DND-41 (cell line): ENCODE data around the gene CCDC70.
"Not testable (repeated sequence)": the region's sequence is repeated elsewhere in the genome, so short reads cannot be mapped to it uniquely, and the experiment has no call there.

Source experiments
- ATAC-seq: fragments of 200-7000 bp; cut with Tn5 transposase; 3 replicates; pipeline ENCODE4 v1.9.1; 2021; ENCODE audit warnings: low read depth; ENCODE audit not compliant: insufficient read depth
- DNase-seq: peaks from one replicate; pipeline ENCODE4 v3.0.0-alpha.2; 2020
- H2AFZ ChIP-seq: 2 replicates; pipeline ENCODE4 v1.6.0; 2012; ENCODE audit warnings: low read depth, low read length
- H3K27ac ChIP-seq: 2 replicates; pipeline ENCODE4 v1.5.1; 2012; ENCODE audit warnings: low read length, inconsistent platforms
- H3K27me3 ChIP-seq: fragments of 200-600 bp; sonication (generic); 2 replicates; pipeline ENCODE4 v1.6.0; 2012; ENCODE audit warnings: low read length, mild to moderate bottlenecking, inconsistent platforms; ENCODE audit not compliant: insufficient read depth, poor library complexity
- H3K36me3 ChIP-seq: 2 replicates; pipeline ENCODE4 v1.5.1; 2012; ENCODE audit warnings: low read length, inconsistent platforms; ENCODE audit not compliant: insufficient read depth
- H3K4me1 ChIP-seq: 2 replicates; pipeline ENCODE4 v1.5.1; 2012; ENCODE audit warnings: mild to moderate bottlenecking, low read length; ENCODE audit not compliant: insufficient read depth
- H3K4me2 ChIP-seq: 2 replicates; pipeline ENCODE4 v1.6.0; 2012; ENCODE audit warnings: mild to moderate bottlenecking, moderate library complexity, low read length, inconsistent platforms; ENCODE audit not compliant: insufficient read depth
- H3K4me3 ChIP-seq, 2 experiments: fragments of 200-600 bp in 1 of 2; shearing (Covaris generic) in 1 of 2; 2 replicates each; pipeline ENCODE4 v1.5.1; 2012 to 2016; ENCODE audit warnings: inconsistent platforms in 2 of 2, low read length in 2 of 2, mild to moderate bottlenecking in 2 of 2, low read depth in 1 of 2, moderate library complexity in 1 of 2
- H3K79me2 ChIP-seq: 2 replicates; pipeline ENCODE4 v1.6.0; 2012; ENCODE audit warnings: low read length, inconsistent platforms; ENCODE audit not compliant: insufficient read depth
- H3K9ac ChIP-seq: 2 replicates; pipeline ENCODE4 v1.6.0; 2012; ENCODE audit warnings: low read depth, mild to moderate bottlenecking, inconsistent platforms, low read length, moderate library complexity
- H3K9me3 ChIP-seq: 2 replicates; pipeline ENCODE4 v1.5.1; 2012; ENCODE audit warnings: low read length, moderate library complexity, mild to moderate bottlenecking, inconsistent platforms; ENCODE audit not compliant: insufficient read depth, severe bottlenecking
- H4K20me1 ChIP-seq: 2 replicates; pipeline ENCODE4 v1.6.0; 2012; ENCODE audit warnings: low read length; ENCODE audit not compliant: insufficient read depth
- EZH2 ChIP-seq: IDR thresholded peaks from 3 replicates; pipeline ENCODE4 v1.6.1; 2012; ENCODE audit warnings: borderline replicate concordance, low read depth, mild to moderate bottlenecking, moderate library complexity, low read length, inconsistent platforms; ENCODE audit not compliant: severe bottlenecking
- TF ChIP-seq, protein P1 (sequence below): IDR thresholded peaks from 2 replicates; pipeline ENCODE4 v1.5.1; 2012; ENCODE audit warnings: borderline replicate concordance, low read length, moderate library complexity, mild to moderate bottlenecking; ENCODE audit not compliant: poor library complexity, severe bottlenecking; ENCODE audit errors: extremely low read depth

Gene CCDC70

DNA sequence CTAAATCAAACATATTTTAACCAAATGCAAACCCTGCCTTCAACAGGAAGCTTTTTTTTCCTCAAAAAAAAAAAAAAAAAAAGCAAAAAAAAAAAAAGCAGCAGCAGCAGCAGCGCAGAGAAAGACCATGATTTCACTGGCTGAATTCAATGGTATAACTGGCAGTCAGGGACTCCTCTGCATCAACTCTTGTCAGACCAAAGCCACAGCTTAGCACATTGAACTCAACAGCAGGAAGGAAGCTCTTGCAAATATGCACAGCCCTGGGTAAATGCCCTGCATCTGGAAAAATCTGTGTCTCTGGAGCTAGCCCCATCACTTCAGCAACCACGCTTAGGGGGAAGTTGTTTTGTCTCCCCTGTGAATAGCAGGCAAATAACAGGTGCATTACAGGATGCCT lies 40.2 kb upstream of the CCDC70 start:
- Histone ChIP-seq H3K9me3 (no peaks in the 10 kb centered on the region), H3K79me2 (no peaks in the 10 kb centered on the region), H3K4me2 (no peak overlapping the region), H3K9ac (no peak overlapping the region), H2AFZ (no peak overlapping the region), H3K36me3 (no peaks in the 10 kb centered on the region), H3K4me1 (peaks cover 12% of the 10 kb centered on the region), H3K27ac (no peak overlapping the region), H3K27me3 (peaks cover 27% of the 10 kb centered on the region), H4K20me1 (no peaks in the 10 kb centered on the region), H3K4me3 (no peak overlapping the region)
- TF ChIP-seq EZH2 = no peak
- TF ChIP-seq, protein P1, sequence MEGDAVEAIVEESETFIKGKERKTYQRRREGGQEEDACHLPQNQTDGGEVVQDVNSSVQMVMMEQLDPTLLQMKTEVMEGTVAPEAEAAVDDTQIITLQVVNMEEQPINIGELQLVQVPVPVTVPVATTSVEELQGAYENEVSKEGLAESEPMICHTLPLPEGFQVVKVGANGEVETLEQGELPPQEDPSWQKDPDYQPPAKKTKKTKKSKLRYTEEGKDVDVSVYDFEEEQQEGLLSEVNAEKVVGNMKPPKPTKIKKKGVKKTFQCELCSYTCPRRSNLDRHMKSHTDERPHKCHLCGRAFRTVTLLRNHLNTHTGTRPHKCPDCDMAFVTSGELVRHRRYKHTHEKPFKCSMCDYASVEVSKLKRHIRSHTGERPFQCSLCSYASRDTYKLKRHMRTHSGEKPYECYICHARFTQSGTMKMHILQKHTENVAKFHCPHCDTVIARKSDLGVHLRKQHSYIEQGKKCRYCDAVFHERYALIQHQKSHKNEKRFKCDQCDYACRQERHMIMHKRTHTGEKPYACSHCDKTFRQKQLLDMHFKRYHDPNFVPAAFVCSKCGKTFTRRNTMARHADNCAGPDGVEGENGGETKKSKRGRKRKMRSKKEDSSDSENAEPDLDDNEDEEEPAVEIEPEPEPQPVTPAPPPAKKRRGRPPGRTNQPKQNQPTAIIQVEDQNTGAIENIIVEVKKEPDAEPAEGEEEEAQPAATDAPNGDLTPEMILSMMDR = no peak
- peak; percentile 62 for ATAC-seq
- DNase-seq = no peak

DNA sequence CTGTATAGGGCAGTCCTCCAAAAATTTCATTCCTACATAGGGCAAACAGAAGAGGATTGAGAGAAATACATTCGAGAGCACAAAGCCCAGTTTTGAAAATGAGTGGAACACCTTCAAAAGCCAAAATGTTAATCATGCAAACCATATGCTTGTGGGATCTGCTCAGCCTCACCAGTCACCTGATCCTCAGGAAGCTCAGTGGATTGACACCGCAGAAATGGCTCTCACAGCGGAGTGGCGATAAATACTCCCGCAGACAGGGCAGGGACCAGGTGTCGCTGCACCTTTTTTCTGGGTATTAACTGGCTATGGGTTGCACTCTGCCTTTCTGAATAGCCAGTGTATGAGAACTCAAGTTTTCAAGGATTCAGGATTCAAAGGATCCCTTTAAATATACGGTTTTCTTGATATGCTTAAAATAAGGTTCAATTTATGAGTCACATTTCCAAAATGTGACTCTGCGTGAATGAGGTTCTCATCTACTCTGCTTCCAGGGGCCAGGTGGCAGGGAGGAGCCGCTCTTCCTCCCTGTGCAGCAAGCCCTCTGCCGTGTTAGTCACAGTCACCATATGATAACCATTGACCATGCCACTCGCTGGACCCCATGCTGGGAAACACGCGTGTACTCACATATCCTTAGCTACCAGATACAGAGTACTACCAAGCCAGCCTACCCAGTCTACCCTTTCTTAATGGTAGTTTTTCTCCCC lies 39.5 kb upstream of the CCDC70 start:
- H3K9me3 ChIP-seq = no peaks in the 10 kb centered on the region
- ATAC-seq = no peak
- H4K20me1 ChIP-seq = no peaks in the 10 kb centered on the region
- TF ChIP-seq, protein P1 = no peak
- no peak for TF ChIP-seq EZH2
- peaks cover 12% of the 10 kb centered on the region for H3K4me1 ChIP-seq
- no peak overlapping the region for H3K27ac ChIP-seq
- no peak overlapping the region for H3K4me3 ChIP-seq
- H3K27me3 ChIP-seq = peaks cover 27% of the 10 kb centered on the region
- no peak overlapping the region for H3K9ac ChIP-seq
- no peak for DNase-seq
- H3K79me2 ChIP-seq = no peaks in the 10 kb centered on the region
- H3K36me3 ChIP-seq = no peaks in the 10 kb centered on the region
- no peak overlapping the region for H3K4me2 ChIP-seq
- H2AFZ ChIP-seq = no peak overlapping the region

DNA sequence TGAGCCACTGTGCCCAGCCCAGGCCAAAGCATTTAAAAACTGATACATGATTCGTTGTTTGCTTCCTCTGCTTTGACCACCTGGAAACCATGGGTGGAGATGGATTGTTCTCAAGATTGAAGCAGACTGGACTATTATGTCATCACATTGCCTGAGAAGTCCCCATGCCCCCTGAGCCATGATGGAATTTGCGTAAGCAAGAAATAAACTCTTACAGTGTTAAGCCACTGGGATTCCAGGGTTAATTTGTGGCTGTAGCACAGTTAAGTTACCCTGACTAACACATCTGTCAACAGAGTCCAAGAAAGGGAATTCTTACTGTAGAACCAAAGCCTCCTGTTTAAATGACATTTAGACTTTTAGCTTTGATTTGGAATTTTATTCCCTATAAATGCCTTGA lies 38.4 kb upstream of the CCDC70 start:
- ATAC-seq (no peak), DNase-seq (no peak)
- Histone ChIP-seq H3K27ac (no peak overlapping the region), H3K36me3 (no peaks in the 10 kb centered on the region), H3K4me2 (no peak overlapping the region), H3K9me3 (no peaks in the 10 kb centered on the region), H3K4me3 (no peak overlapping the region), H3K27me3 (peaks cover 27% of the 10 kb centered on the region), H2AFZ (no peak overlapping the region), H3K4me1 (peaks cover 12% of the 10 kb centered on the region), H3K9ac (no peak overlapping the region), H4K20me1 (no peaks in the 10 kb centered on the region), H3K79me2 (no peaks in the 10 kb centered on the region)
- no peak for TF ChIP-seq EZH2
- TF ChIP-seq, protein P1 = no peak

DNA sequence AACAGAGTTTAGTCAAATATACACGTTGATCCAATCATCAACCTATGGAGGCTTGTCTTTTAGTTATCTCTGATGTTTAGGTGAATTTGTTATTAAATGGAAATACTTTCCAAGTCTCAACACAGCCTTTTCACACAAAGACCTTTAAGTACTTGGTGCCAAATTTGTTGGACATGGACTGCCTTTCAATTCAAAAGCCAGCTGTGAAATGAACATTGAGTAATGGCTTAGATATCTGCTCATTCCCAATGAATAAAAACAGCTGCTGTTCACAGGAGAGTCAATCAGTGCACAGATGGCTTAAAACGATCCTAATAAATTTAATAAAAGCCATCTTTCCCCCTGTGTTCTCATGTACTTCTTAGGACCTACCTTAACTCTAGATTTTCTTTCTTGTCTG lies 37.9 kb upstream of the CCDC70 start:
- Histone ChIP-seq H3K36me3 (no peaks in the 10 kb centered on the region), H3K27ac (no peak overlapping the region), H3K4me2 (no peak overlapping the region), H3K79me2 (no peaks in the 10 kb centered on the region), H2AFZ (no peak overlapping the region), H3K9ac (no peak overlapping the region), H3K9me3 (no peaks in the 10 kb centered on the region), H4K20me1 (no peaks in the 10 kb centered on the region), H3K4me1 (peaks cover 12% of the 10 kb centered on the region), H3K4me3 (no peak overlapping the region), H3K27me3 (peaks cover 30% of the 10 kb centered on the region)
- DNase-seq (no peak), ATAC-seq (no peak)
- TF ChIP-seq EZH2 = no peak
- TF ChIP-seq, protein P1 = no peak

DNA sequence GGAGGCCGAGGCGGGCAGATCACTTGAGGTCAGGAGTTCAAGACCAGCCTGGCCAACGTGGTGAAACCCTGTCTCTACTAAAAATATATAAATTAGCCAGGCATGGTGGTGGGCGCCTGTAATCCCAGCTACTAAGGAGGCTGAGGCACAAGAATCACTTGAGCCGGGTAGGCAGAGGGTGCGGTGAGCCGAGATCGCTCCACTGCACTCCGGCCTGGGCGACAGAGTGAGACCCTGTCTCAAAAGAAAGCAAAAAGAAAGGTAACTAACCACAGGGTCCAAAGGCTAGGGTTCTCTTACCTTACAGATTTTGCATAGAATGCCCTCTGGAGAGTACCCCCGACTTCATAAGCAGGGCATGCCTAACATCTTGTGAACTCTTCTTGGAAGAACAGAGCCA lies 37.1 kb upstream of the CCDC70 start:
- Histone ChIP-seq H3K27me3 (peaks cover 28% of the 10 kb centered on the region), H3K4me1 (peaks cover 12% of the 10 kb centered on the region)
- H3K79me2 ChIP-seq, H3K4me3 ChIP-seq, H3K9ac ChIP-seq, H3K4me2 ChIP-seq, H2AFZ ChIP-seq, H4K20me1 ChIP-seq, H3K36me3 ChIP-seq, DNase-seq, H3K9me3 ChIP-seq, ATAC-seq, H3K27ac ChIP-seq: not testable (repeated sequence)
